ENCODE results near the gene TRMT112.

DNA sequence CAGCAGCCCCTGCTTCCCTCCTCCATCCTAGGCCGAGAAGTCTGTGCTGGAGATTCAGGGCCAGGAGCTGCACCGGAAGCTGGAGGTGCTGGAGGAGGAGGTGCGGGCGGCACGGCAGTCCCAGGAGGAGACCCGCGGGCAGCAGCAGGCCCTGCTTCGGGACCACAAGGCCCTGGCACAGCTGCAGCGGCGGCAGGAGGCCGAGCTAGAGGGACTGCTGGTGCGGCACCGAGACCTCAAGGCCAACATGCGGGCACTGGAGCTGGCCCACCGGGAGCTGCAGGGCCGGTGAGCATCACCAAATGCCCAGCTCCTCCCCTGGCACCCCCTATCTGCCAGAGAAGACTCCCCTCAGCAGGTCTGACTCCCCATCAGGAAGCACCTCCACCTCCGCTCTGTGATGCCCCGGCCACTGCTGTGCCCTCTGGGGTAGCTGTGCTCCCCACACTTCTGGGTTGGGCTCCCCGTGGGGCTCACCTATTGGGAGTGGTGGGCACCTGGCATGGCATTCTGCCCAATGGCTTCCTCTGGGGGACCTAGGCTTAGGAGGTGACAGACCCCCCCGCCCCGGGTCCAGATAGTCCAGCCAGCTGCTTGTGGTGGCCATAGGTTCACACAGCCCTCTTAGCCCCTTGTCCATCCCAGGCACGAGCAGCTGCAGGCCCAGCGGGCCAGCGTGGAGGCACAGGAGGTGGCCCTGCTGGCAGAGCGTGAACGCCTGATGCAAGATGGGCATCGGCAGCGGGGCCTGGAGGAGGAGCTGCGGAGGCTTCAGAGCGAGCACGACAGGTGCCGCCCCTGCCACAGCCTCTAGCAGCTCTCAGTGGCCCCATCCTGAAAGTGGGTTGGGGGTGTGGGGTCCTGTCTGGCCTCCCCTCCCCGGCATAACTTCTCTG lies 35.0 kb upstream of the TRMT112 start:
- TF ChIP-seq POLR2A (IDR thresholded peaks at IDR 0.05; ENCODE audit: extremely low read depth, insufficient read length) = no peak
- TF ChIP-seq, protein P1, sequence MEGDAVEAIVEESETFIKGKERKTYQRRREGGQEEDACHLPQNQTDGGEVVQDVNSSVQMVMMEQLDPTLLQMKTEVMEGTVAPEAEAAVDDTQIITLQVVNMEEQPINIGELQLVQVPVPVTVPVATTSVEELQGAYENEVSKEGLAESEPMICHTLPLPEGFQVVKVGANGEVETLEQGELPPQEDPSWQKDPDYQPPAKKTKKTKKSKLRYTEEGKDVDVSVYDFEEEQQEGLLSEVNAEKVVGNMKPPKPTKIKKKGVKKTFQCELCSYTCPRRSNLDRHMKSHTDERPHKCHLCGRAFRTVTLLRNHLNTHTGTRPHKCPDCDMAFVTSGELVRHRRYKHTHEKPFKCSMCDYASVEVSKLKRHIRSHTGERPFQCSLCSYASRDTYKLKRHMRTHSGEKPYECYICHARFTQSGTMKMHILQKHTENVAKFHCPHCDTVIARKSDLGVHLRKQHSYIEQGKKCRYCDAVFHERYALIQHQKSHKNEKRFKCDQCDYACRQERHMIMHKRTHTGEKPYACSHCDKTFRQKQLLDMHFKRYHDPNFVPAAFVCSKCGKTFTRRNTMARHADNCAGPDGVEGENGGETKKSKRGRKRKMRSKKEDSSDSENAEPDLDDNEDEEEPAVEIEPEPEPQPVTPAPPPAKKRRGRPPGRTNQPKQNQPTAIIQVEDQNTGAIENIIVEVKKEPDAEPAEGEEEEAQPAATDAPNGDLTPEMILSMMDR (IDR thresholded peaks at IDR 0.05; ENCODE audit: low read depth, low read length) = no peak

Data from NB4 (cell line).